HG02885 (cell line): Measurements from ENCODE around the gene RCVRN.

Source experiments
- ATAC-seq: cut with Tn5 transposase; IDR thresholded peaks from one replicate; pipeline ENCODE4 v1.9.1; 2021; ENCODE audit warnings: mild to moderate bottlenecking; ENCODE audit not compliant: unreplicated experiment, poor library complexity

Gene RCVRN

DNA sequence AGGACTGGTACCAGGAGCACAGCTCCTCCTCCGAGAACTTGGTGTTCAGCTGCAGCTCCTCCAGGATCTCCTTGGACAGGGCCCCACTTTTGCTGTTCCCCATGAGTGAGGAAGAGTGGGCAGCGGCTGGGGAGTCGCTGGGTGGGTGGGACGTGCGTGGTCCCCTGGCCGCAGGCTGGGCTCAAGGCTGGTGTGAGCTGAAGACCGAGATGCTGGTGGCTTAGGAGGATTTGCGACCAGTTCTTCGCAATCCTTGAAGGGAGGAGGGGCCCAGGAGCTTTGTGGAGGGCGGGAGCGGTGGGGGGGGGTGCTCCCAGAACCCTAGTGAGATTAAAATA lies at the start of gene RCVRN:
RCVRN (minus strand) TSS at position 194 of the 338 bp plus-strand sequence; CDS start at position 103, 91 bp downstream.
- no peak for ATAC-seq

GRCh38 chr17:9953492-9953891 lies 48.4 kb upstream of the RCVRN start:
- no peak for ATAC-seq

DNA sequence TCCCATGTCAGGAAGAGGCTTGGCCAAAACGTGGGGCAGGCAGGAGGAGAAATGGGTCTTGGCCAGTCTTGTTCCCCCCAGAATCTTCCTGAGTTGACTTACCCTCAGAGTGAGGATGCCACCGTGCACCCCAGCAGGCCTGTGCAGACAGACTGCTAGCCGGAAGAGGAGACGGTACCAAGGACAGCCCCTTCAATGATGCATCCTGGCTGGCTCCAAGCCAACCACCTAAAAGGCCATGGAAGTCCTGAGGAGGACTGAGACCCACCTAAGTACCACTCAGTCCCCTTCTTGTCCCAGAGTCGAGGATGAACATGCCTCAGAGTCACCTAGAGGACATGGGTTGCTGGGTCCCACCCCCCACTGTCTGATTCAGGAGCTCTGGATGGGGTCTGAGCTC lies 46.7 kb upstream of the RCVRN start:
- ATAC-seq = no peak

- ATAC-seq = no peak
These were observed 43.9 kb upstream of the RCVRN start for GRCh38 chr17:9948928-9949327.

- ATAC-seq = no peak
These were observed 39.6 kb upstream of the RCVRN start for GRCh38 chr17:9944704-9945103.

- ATAC-seq = no peak
These were observed 38.3 kb upstream of the RCVRN start for GRCh38 chr17:9943343-9943742.

GRCh38 chr17:9942885-9943284 lies 37.8 kb upstream of the RCVRN start:
- no peak for ATAC-seq

DNA sequence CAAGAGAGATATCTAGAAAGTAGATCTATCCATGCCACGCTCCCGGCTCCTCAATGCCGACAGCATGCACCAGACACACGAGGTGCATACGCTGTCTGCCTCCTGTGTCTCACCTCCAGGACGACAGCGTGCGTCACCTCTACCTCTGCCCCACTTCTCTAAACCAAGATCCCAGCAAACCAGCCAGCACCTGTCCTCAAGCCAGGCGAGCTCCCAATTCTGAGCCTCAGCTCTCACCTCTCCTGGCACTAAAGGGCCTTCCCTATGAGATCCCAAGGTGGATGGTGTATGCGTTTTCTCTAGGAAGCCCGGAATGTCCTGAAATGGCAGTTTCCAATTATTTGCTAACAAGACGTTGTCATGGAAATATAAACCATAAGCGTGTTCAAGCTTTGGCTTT lies 36.2 kb upstream of the RCVRN start:
- no peak for ATAC-seq

- ATAC-seq = no peak
These were observed 35.8 kb upstream of the RCVRN start for GRCh38 chr17:9940841-9941240.

- ATAC-seq = no peak
These were observed 33.7 kb upstream of the RCVRN start for GRCh38 chr17:9938764-9939163.

DNA sequence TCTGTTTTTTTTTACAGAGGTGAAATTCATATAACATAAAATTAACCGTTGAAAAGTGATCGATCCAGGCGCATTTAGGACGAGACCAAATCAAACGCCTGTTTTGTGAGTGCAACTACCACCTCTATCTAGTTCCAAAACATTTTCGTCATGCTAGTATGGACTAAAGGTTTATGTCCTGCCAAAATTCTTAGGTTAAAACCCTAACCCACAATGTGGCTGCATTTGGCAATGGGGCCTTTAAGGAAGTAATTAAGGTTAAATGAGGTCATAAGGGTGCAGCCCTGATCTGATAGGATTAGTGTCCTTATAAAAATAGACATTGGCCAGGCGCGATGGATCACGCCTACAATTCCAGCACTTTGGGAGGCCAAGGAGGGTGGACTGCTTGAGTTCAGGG lies 32.8 kb upstream of the RCVRN start:
- no peak for ATAC-seq

DNA sequence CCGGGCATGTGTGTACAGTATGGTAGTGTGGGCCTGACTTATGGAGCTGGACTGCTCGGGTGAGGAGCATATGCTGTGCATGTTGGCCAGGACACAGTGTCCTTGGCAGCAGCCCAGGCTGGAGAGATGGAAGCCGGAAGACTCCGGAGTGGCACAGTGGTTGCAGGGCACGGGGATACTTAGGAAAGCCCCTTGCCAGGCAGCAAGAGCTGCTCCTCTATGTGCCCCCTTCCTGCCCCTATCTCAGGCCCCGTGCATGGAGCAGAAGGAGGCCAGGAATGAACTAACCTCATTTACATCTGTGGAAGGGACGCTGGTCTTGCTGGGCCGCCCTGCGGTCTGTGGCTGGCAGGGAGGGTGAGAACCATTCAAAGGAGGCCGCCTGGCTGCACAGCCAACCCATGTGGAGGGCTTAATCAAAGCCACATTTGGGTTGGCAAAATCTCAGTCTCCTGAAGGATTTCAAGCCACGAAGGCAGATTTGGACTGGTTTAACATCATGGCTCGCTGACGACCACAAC lies 32.2 kb upstream of the RCVRN start:
- ATAC-seq = no peak

- no peak for ATAC-seq
These were observed 31.0 kb upstream of the RCVRN start for GRCh38 chr17:9936095-9936494.

- no peak for ATAC-seq
These were observed 30.3 kb upstream of the RCVRN start for GRCh38 chr17:9935408-9935807.

GRCh38 chr17:9934331-9934730 lies 29.3 kb upstream of the RCVRN start:
- ATAC-seq = no peak

GRCh38 chr17:9932491-9932890 lies 27.4 kb upstream of the RCVRN start:
- no peak for ATAC-seq

- ATAC-seq = no peak
These were observed 26.2 kb upstream of the RCVRN start for GRCh38 chr17:9931144-9931741.

DNA sequence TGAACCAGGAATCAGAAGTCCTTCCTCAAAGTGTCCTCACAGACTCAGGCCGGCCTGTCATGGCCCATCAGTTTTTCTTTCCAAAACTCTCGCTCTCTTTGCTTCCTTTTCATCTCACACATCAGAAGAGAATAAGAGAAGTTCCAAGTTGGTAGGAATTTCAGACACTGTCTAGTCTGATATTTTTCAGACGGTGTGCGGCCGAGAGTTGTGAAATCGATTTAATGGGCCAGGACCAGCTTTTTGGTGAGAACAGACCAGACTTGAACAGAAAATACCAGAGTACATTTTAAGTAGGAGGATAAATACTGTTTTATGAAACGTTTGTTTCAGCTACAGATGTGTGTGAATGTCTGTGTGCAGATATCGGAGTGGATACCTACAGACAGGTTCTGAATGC lies 24.8 kb upstream of the RCVRN start:
- ATAC-seq = no peak

GRCh38 chr17:9928601-9929333 lies 23.7 kb upstream of the RCVRN start:
- ATAC-seq = no peak

DNA sequence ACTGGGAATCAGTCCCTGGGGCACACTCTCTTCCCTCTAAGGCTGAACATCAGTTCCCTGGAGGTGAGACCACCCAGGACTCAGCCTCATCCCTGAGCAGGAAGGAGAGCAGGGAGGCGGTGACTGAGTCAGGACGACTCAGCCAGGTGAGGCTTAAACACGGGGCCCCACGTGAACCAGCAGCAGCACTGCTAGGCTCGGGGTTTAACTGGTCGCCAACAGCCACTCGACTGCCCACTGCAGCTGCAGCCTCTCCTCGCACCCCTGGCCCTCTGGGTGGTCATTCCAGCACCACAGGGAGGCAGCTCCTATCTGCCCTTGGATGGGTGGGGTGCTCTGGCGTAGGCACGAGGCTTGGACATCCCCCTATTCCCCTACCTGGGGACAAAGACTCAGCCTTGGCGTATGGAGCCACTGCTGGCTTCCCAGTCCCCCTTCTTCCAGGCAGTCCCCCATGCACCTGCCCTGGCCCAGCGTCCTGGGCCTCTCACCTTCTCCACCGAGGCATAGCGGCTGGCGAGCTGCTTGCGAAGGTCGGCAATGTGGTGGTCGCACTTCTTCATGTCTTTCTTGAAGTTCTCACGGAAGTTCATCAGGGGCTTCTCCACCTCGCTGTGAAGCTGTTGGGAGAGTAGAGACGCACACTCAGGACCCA lies 21.2 kb upstream of the RCVRN start:
- no peak for ATAC-seq

GRCh38 chr17:9925457-9925856 lies 20.4 kb upstream of the RCVRN start:
- ATAC-seq = no peak
